Measurements from ENCODE around the gene LINGO1. TPM values are rescaled to one million over a fixed set of nuclear protein-coding genes. Genes with fewer than 3 reads are reported as not detected.

LINGO1 gene
- total and polyA plus RNA-seq, 9 of the 15 experiments (the other 6 are each of a cell fraction or from before 2014, with no cell fraction given): 0.07 to 15.3 (median 2.1) TPM

DNA sequence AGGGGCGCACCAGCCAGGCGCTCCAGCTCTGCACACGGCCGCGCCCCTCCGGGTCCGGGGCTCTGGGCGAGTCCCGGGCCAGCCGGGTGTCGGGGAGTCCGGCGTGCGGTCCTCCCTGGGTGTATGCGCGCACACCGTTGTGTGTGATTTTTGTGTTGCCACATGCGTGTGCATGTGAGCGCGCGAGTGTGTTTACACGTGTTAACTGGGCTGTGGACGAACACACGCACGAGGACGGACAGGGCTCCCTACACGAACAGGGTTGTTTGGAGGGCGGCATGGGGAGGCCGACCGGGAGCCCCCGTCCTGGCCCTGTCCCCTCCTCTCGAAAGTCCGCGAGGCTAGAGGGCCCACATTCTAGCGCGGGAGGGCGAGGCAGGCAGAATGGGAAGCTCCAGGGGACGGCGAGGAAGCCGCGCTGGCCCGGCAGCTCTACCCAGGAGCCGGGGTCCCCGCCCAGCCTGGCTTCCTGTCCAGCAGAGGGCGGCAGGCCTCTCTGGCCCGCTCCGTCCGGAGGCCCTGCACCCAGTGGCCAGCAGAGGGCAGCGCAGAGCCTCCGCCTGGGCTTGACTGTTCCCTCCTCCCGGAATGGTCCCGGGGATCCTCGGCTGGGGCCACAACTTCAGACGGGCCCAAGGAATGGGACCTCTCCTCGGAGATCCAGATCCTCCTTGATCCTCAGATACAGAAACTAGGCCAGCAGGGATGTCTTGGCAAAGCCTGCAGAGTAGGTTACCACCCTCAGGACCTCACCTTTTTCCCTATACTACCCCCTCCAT lies 611 bp upstream of the LINGO1 start (continued):
- TF ChIP-seq XRCC3 (IDR thresholded peaks at IDR 0.05) (no peak), PPARD (CRISPR knock-in tag; IDR thresholded peaks at IDR 0.05) (no peak), RNF219 (CRISPR knock-in tag; IDR thresholded peaks at IDR 0.05) (no peak), ZFX (CRISPR knock-in tag; IDR thresholded peaks at IDR 0.05) (peak; percentile 65), C11orf30 (IDR thresholded peaks at IDR 0.05; ENCODE audit: low read depth) (no peak), ETS2 (tag; IDR thresholded peaks at IDR 0.05; ENCODE audit: borderline replicate concordance, poor library complexity, severe bottlenecking) (no peak), MAZ (CRISPR knock-in tag; conservative IDR thresholded peaks at IDR 0.05 in 1 of 2, IDR thresholded peaks at IDR 0.05 in 1 of 2) (peak; percentile 75 to 93), DPF2 (IDR thresholded peaks at IDR 0.05) (no peak), CTBP1 (IDR thresholded peaks at IDR 0.05; ENCODE audit: borderline replicate concordance) (peak; percentile 89), RBM17 (IDR thresholded peaks at IDR 0.05; ENCODE audit: borderline replicate concordance, low read depth, low read length) (no peak), HLTF (IDR thresholded peaks at IDR 0.05) (no peak), NEUROD1 (IDR thresholded peaks at IDR 0.05; ENCODE audit: borderline replicate concordance, low read depth, low read length, partially characterized antibody) (peak; percentile 28), ATF6 (CRISPR knock-in tag; IDR thresholded peaks at IDR 0.05) (peak; percentile 56; the same call in 1 of the 2 replicates), EHMT2 (IDR thresholded peaks at IDR 0.05) (no peak), ZNF76 (CRISPR knock-in tag; IDR thresholded peaks at IDR 0.05; ENCODE audit: borderline replicate concordance) (no peak), COPS2 (conservative IDR thresholded peaks at IDR 0.05) (no peak), EP400 (IDR thresholded peaks at IDR 0.05) (peak; percentile 83), KLF10 (CRISPR knock-in tag; IDR thresholded peaks at IDR 0.05) (no peak), MLX (CRISPR knock-in tag; conservative IDR thresholded peaks at IDR 0.05) (no peak), MYBL2 (IDR thresholded peaks at IDR 0.05; ENCODE audit: low read depth) (no peak), MYBL2 (CRISPR knock-in tag; IDR thresholded peaks at IDR 0.05; ENCODE audit: borderline replicate concordance) (no peak), ETS1 (conservative IDR thresholded peaks at IDR 0.05; ENCODE audit: control insufficient read depth, low read depth, low read length) (0 out of 2 replicates have a peak, but pooled peaks have one; percentile 63), MCM3 (IDR thresholded peaks at IDR 0.05) (no peak), BHLHE40 (IDR thresholded peaks at IDR 0.05; ENCODE audit: low read length) (no peak)
